Measurements from ENCODE around the gene PIK3R5. TPM values are rescaled to one million over a fixed set of nuclear protein-coding genes. Genes with fewer than 3 reads are reported as not detected.

Gene PIK3R5
- total RNA-seq, 1 donor from 2014 or later, result 0.29 TPM

DNA sequence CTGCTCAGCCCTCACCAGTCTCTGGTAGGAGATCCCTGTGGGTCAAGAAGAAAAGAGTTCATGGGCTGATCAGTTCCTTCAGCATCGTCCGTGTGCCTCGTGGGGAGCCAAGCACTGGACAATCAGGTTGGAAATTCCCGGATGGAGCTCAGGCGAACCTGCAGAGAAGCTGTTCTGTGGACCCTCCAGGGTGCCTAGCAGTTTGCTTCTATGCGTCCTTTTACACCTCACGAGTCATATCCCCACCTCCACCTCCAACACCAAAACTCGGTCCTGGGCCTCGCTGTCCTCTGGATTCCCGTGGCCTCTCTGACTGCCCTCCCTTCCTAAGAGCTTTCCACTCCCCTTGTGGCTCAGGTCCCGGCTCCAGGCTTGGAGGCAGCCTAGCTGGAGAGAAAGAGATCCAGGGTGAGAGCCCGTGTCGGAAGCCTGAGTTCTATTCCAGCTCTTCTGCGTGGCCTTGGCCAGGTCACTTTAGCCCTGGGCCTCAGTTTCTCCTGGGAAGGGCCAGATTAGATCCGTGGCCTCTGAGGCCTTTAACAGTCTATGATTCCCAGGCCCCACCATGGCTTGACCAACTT, 71.8 kb downstream of the PIK3R5 start:
- H3K36me3 Mint-ChIP-seq, result no peaks in the 10 kb centered on the region
- H3K27ac Mint-ChIP-seq, result no peak overlapping the region
- H3K27me3 Mint-ChIP-seq, result peaks cover 31% of the 10 kb centered on the region
- TF ChIP-seq, protein P1, sequence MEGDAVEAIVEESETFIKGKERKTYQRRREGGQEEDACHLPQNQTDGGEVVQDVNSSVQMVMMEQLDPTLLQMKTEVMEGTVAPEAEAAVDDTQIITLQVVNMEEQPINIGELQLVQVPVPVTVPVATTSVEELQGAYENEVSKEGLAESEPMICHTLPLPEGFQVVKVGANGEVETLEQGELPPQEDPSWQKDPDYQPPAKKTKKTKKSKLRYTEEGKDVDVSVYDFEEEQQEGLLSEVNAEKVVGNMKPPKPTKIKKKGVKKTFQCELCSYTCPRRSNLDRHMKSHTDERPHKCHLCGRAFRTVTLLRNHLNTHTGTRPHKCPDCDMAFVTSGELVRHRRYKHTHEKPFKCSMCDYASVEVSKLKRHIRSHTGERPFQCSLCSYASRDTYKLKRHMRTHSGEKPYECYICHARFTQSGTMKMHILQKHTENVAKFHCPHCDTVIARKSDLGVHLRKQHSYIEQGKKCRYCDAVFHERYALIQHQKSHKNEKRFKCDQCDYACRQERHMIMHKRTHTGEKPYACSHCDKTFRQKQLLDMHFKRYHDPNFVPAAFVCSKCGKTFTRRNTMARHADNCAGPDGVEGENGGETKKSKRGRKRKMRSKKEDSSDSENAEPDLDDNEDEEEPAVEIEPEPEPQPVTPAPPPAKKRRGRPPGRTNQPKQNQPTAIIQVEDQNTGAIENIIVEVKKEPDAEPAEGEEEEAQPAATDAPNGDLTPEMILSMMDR (conservative IDR thresholded peaks at IDR 0.05), result no peak
- H3K4me1 Mint-ChIP-seq (ENCODE audit: unreplicated experiment), result peaks cover 5% of the 10 kb centered on the region
- no peaks in the 10 kb centered on the region for H3K9me3 Mint-ChIP-seq
- DNase-seq (ENCODE audit: extremely low spot score, unreplicated experiment), result no peak
- no peak overlapping the region for H3K4me3 Mint-ChIP-seq

DNA sequence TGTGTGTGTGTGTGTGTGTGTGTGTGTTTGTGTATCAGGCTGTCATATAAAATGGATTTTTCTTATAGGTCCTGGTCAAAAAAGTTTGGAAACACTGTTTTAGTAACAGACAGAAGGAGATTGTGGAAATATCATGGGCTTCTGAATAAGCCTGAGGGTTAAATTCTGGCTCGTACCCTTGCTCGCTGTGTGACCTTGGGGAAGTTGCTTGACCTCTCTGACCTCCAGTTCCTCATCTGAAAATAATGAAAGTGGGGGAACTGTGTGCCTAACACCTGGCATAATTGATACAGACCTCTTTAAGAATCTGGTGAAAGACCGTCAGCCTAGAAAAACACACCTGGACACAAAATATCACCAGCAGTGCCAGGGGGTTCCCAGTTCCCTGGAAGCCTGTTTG, 72.4 kb downstream of the PIK3R5 start:
- no peak for DNase-seq (ENCODE audit: extremely low spot score, unreplicated experiment)
- TF ChIP-seq, protein P1 (conservative IDR thresholded peaks at IDR 0.05), result no peak
- no peaks in the 10 kb centered on the region for H3K9me3 Mint-ChIP-seq
- H3K27me3 Mint-ChIP-seq, result peaks cover 29% of the 10 kb centered on the region
- H3K36me3 Mint-ChIP-seq, result no peaks in the 10 kb centered on the region
- H3K4me1 Mint-ChIP-seq (ENCODE audit: unreplicated experiment), result peaks cover 5% of the 10 kb centered on the region
- no peak overlapping the region for H3K4me3 Mint-ChIP-seq
- H3K27ac Mint-ChIP-seq, result no peak overlapping the region

DNA sequence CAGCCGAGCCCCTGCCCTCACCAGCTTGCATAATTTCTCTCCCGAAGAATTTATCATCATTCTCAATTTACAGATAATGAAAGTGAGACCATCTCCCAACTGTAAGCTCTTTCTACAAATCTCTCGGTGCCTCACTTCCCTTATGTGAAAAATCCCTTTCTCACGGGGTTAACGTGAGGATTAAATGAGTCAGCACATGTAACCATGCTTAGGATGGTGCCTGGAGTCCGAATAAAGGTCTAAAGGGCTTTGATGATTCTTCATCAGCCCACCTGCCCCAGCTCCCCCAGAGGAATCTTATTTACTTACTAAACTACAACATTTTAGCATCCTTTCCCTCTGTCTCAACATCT, 73.2 kb downstream of the PIK3R5 start:
- Mint-ChIP-seq H3K9me3 (no peaks in the 10 kb centered on the region), H3K27ac (no peak overlapping the region), H3K4me3 (no peak overlapping the region), H3K4me1 (ENCODE audit: unreplicated experiment) (peaks cover 5% of the 10 kb centered on the region), H3K36me3 (no peaks in the 10 kb centered on the region), H3K27me3 (peaks cover 21% of the 10 kb centered on the region)
- no peak for DNase-seq (ENCODE audit: extremely low spot score, unreplicated experiment)
- TF ChIP-seq, protein P1 (conservative IDR thresholded peaks at IDR 0.05), result no peak

DNA sequence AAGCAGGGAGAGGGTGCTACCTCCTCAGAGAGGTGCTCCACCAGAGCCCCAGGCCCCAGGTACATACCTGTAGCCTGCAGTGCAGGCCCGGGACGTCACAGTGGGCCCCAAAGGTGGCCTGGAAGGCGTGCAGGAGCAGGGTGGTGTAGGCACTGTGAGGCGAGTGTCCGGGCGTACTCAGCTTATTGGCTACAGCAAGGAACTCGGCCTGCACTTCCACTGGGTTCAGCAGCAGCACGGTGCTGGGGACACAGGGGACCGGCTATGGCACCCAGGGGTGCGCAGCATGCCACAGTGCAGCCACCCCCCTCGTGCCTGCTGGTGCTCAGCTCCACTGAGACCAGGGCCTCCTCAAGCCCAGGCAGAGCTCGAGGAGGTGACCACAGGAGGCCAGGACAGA, 74.8 kb downstream of the PIK3R5 start:
- Mint-ChIP-seq H3K27me3 (peaks cover 7% of the 10 kb centered on the region), H3K4me3 (no peak overlapping the region), H3K27ac (no peak overlapping the region), H3K4me1 (ENCODE audit: unreplicated experiment) (peaks cover 5% of the 10 kb centered on the region), H3K36me3 (no peaks in the 10 kb centered on the region), H3K9me3 (no peaks in the 10 kb centered on the region)
- DNase-seq (ENCODE audit: extremely low spot score, unreplicated experiment), result no peak
- TF ChIP-seq, protein P1 (conservative IDR thresholded peaks at IDR 0.05), result no peak

DNA sequence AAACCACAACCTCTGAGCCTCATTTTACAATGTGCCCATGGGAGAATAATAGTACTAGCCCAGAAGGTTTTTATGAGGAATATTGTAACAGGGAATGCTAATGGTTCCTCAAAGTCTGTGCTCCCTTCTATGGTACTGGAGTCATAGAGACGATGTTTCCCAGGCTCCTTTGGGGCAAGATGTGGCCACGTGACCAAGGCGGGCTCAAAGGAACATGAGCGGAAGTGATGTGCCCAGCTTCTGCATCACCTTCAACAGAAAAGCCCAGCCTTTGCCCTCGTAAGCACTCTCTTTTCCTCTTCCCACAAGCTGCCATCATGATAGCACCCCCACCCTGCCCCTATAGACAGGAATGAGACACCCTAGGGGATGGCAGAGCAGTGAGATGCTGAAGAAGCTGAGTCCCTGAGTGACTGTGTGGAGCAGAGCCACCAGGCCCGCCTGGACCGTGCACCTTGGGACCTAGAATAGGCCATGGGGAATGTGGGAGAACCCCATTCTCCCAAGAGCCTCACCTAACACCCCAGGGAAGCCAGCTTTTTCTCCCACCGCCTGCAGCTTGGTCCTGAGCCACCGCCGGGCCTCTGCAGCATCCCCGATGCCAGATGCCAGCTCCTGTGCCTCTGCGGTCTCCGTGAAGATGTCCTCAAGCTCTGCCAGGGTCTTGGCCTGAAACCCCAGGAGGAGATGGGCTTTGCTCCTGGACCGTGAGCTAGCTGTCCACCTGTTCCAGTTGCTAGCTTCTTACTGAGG, 75.9 kb downstream of the PIK3R5 start:
- Mint-ChIP-seq H3K4me3 (no peak overlapping the region), H3K27me3 (no peaks in the 10 kb centered on the region), H3K36me3 (no peaks in the 10 kb centered on the region), H3K27ac (no peak overlapping the region), H3K9me3 (no peaks in the 10 kb centered on the region), H3K4me1 (ENCODE audit: unreplicated experiment) (no peaks in the 10 kb centered on the region)
- TF ChIP-seq, protein P1 (conservative IDR thresholded peaks at IDR 0.05), result no peak
- DNase-seq (ENCODE audit: extremely low spot score, unreplicated experiment), result no peak
